HCT116 (cell line): ENCODE measurements around the gene SLC45A2. TPM values are rescaled to one million over a fixed set of nuclear protein-coding genes. Genes with fewer than 3 reads are reported as not detected.
A peak's percentile ranks its signal among the peaks of the same experiment; 100 is the strongest.

Experiments used
- ATAC-seq: fragments of 200-7000 bp; cut with Tn5 transposase; 2 replicates; pipeline ENCODE4 v1.9.1; 2020; ENCODE audit warnings: mild to moderate bottlenecking, moderate library complexity
- BruUV-seq: library from RNA; stranded (reverse); fragments of 400-500 nt; replicated peaks from 2 replicates; lab custom pipeline; 2021; lab: Mats Ljungman, UMichigan
- CTCF ChIA-PET: fragments of 300-600 bp; sonication (Branson Sonifier 250); formaldehyde crosslinking; loops from one replicate; lab custom pipeline; 2021; ENCODE audit warnings: antibody characterized with exemption; lab: Charles Lee
- POLR2A ChIA-PET: fragments of 300-600, 350-600 bp; sonication (Branson Sonifier 250); formaldehyde crosslinking; loops from one replicate; lab custom pipeline; 2021; ENCODE audit warnings: antibody characterized with exemption; lab: Charles Lee
- RAD21 ChIA-PET, 2 experiments: fragments of 300-600 bp; sonication (Branson Sonifier 250); formaldehyde crosslinking; loops; one replicate each; lab custom pipeline; 2023; ENCODE audit warnings: low total read pairs in 2 of 2; ENCODE audit not compliant: uncharacterized antibody in 2 of 2, unreplicated experiment in 2 of 2, low non-redundant PET in 1 of 2; lab: Charles Lee
- DNase-seq: peaks from one replicate; pipeline ENCODE4 v3.0.0-alpha.2; 2010; ENCODE audit warnings: low read depth, low spot score
- H2AFZ ChIP-seq: fragments of 200-600 bp; shearing (Covaris generic), sonication (generic); 2 replicates; pipeline ENCODE4 v1.6.1; 2017; ENCODE audit warnings: low read depth, mixed run types, mixed read lengths, antibody characterized with exemption, low read length; ENCODE audit not compliant: poor library complexity, severe bottlenecking
- H3K27ac ChIP-seq: 2 replicates; pipeline ENCODE4 v1.5.1; 2012; ENCODE audit warnings: low read depth, low read length
- H3K27me3 ChIP-seq: fragments of 200-600 bp; sonication (generic); 2 replicates; pipeline ENCODE4 v1.6.1; 2016; ENCODE audit warnings: mixed run types, low read length, mixed read lengths; ENCODE audit not compliant: insufficient read depth
- H3K36me3 ChIP-seq, 2 experiments: fragments of 200-500 bp in 1 of 2; fragments of 200-600 bp in 1 of 2; sonication (Bioruptor generic) in 1 of 2; sonication (generic) in 1 of 2; 2 replicates each; pipeline versions ENCODE4 v1.5.1 to v1.6.1; 2014 to 2016; ENCODE audit warnings: low read length in 2 of 2, inconsistent platforms in 1 of 2, mixed read lengths in 1 of 2, mixed run types in 1 of 2; ENCODE audit not compliant: insufficient read depth in 2 of 2, control insufficient read depth in 1 of 2
- H3K4me1 ChIP-seq, 2 experiments: fragments of 200-600 bp in 1 of 2; sonication (generic) in 1 of 2; 2 replicates each; pipeline versions ENCODE4 v1.5.1 to v1.6.1; 2012 to 2017; ENCODE audit warnings: low read length in 2 of 2, inconsistent platforms in 1 of 2, mild to moderate bottlenecking in 1 of 2, mixed read lengths in 1 of 2, mixed run types in 1 of 2, moderate library complexity in 1 of 2; ENCODE audit not compliant: insufficient read depth in 2 of 2, control insufficient read depth in 1 of 2
- H3K4me2 ChIP-seq: fragments of 200-600 bp; sonication (generic); 2 replicates; pipeline ENCODE4 v1.6.1; 2017; ENCODE audit warnings: mixed run types, low read length, mixed read lengths
- H3K4me3 ChIP-seq, 2 experiments: fragments of 200-600 bp in 1 of 2; sonication (generic) in 1 of 2; replicated peaks in 1 of 2; 2 replicates each; pipeline ENCODE4 v1.5.1; 2011 to 2016; ENCODE audit warnings: low read length in 2 of 2, control low read depth in 1 of 2, low read depth in 1 of 2, mild to moderate bottlenecking in 1 of 2, mixed read lengths in 1 of 2, mixed run types in 1 of 2
- H3K79me2 ChIP-seq: fragments of 200-600 bp; sonication (generic); 2 replicates; pipeline ENCODE4 v1.6.1; 2017; ENCODE audit warnings: mild to moderate bottlenecking, mixed run types, low read length, moderate library complexity, mixed read lengths; ENCODE audit not compliant: insufficient read depth
- H3K9ac ChIP-seq: fragments of 200-600 bp; sonication (generic); 2 replicates; pipeline ENCODE4 v1.6.1; 2016; ENCODE audit warnings: low read length, mixed read lengths
- H3K9me2 ChIP-seq: fragments of 200-600 bp; sonication (generic), shearing (Covaris generic); 2 replicates; pipeline ENCODE4 v1.6.1; 2017; ENCODE audit warnings: mixed run types, mild to moderate bottlenecking, moderate library complexity; ENCODE audit not compliant: insufficient read depth
- H3K9me3 ChIP-seq, 2 experiments: fragments of 200-500 bp in 1 of 2; fragments of 200-600 bp in 1 of 2; sonication (Bioruptor generic) in 1 of 2; sonication (generic) in 1 of 2; 2 replicates each; pipeline ENCODE4 v1.6.1; 2014 to 2017; ENCODE audit warnings: low read length in 2 of 2, mixed read lengths in 2 of 2, inconsistent platforms in 1 of 2, low read depth in 1 of 2, mild to moderate bottlenecking in 1 of 2, mixed run types in 1 of 2, moderate library complexity in 1 of 2; ENCODE audit not compliant: control insufficient read depth in 1 of 2, insufficient read depth in 1 of 2
- H4K20me1 ChIP-seq: fragments of 200-600 bp; sonication (generic), shearing (Covaris generic); 2 replicates; pipeline ENCODE4 v1.6.1; 2017; ENCODE audit warnings: mixed run types, mild to moderate bottlenecking, moderate library complexity; ENCODE audit not compliant: insufficient read depth
- ELF1 ChIP-seq: IDR thresholded peaks from 2 replicates; pipeline ENCODE4 v1.6.1; 2012; ENCODE audit warnings: low read depth, borderline replicate concordance
- EZH2 ChIP-seq: fragments of 200-600 bp; sonication (generic); IDR thresholded peaks from 2 replicates; pipeline ENCODE4 v1.6.1; 2017; ENCODE audit warnings: antibody characterized with exemption, mixed run types
- FOSL1 ChIP-seq: IDR thresholded peaks from 2 replicates; pipeline ENCODE4 v1.6.1; 2012; ENCODE audit warnings: low read depth
- JUND ChIP-seq: IDR thresholded peaks from 2 replicates; pipeline ENCODE4 v1.6.1; 2012
- MAX ChIP-seq: IDR thresholded peaks from 2 replicates; pipeline ENCODE4 v1.6.1; 2012
- POLR2A ChIP-seq: IDR thresholded peaks from 2 replicates; pipeline ENCODE4 v1.7.0; 2011; ENCODE audit warnings: borderline replicate concordance; ENCODE audit not compliant: insufficient read depth, insufficient read length; ENCODE audit errors: extremely low read depth
- REST ChIP-seq: IDR thresholded peaks from 2 replicates; pipeline ENCODE4 v1.6.1; 2012; ENCODE audit warnings: low read depth
- SP1 ChIP-seq: IDR thresholded peaks from 2 replicates; pipeline ENCODE4 v1.6.1; 2012; ENCODE audit warnings: low read depth
- ZBTB33 ChIP-seq: IDR thresholded peaks from 2 replicates; pipeline ENCODE4 v1.6.1; 2011; ENCODE audit warnings: mild to moderate bottlenecking, low read length, moderate library complexity; ENCODE audit not compliant: insufficient replicate concordance; ENCODE audit errors: extremely low read depth
- ZFX ChIP-seq: fragments of 450-650 bp; IDR thresholded peaks from 2 replicates; pipeline ENCODE4 v1.6.1; 2017
- intact Hi-C: fragments of 100-400 bp; cut with micrococcal nuclease; formaldehyde crosslinking; loops from 2 replicates; pipeline ENCODE4 v1.10.0; 2022
- total RNA-seq: library from RNA; stranded (reverse); gene quantifications from one replicate; pipeline ENCODE4 v1.2.1, GENCODE V29; 2021; ENCODE audit not compliant: unreplicated experiment

Gene SLC45A2
- total RNA-seq, 1 experiment from 2014 or later, result not detected

GRCh38 chr5:33936004-33936380 lies 48.5 kb downstream of the SLC45A2 start:
- Histone ChIP-seq H3K4me3 (no peak overlapping the region), H3K9me3 (no peaks in the 10 kb centered on the region), H4K20me1 (no peaks in the 10 kb centered on the region), H3K9ac (no peak overlapping the region), H3K27ac (no peak overlapping the region), H2AFZ (no peak overlapping the region), H3K36me3 (no peaks in the 10 kb centered on the region), H3K4me2 (no peak overlapping the region), H3K9me2 (no peaks in the 10 kb centered on the region)
- intact Hi-C loops, result no loop called here
- no peak for DNase-seq
- no peak for ATAC-seq
- ChIA-PET POLR2A (no interaction called here), RAD21 (no interaction called here), CTCF (interaction anchor here (2.0 to 2.9 kb wide), 2 partner anchors 10 to 501 kb away, joined by 7 to 30 read pairs; no protein-coding TSS in a partner anchor)
- BruUV-seq, result no TSS peak
- TF ChIP-seq EZH2 (no peak), ZFX (no peak), SP1 (no peak), ELF1 (no peak), REST (peak; percentile 19; the same call in 1 of the 2 replicates)
- TF ChIP-seq, all 23 proteins: peak for 1
- H3K4me1 ChIP-seq, result no peaks in the 10 kb centered on the region
- no peaks in the 10 kb centered on the region for H3K79me2 ChIP-seq
- peaks cover 34% of the 10 kb centered on the region for H3K27me3 ChIP-seq

GRCh38 chr5:33934176-33934575 lies 50.3 kb downstream of the SLC45A2 start:
- RAD21 ChIA-PET, result no interaction called here
- no peak overlapping the region for H3K9ac ChIP-seq
- TF ChIP-seq JUND (no peak), ZBTB33 (no peak), REST (no peak), MAX (no peak), POLR2A (no peak), FOSL1 (no peak)
- TF ChIP-seq, all 23 proteins: peak for 0
- H3K9me2 ChIP-seq, result no peaks in the 10 kb centered on the region
- H4K20me1 ChIP-seq, result no peaks in the 10 kb centered on the region
- no peak overlapping the region for H3K4me2 ChIP-seq
- ChIA-PET POLR2A (interaction anchor here (1.2 kb wide), 1 partner anchor 345 kb away, joined by 3 read pairs; no protein-coding TSS in a partner anchor), CTCF (interaction anchor here (1.2 to 2.9 kb wide), 6 partner anchors 8 to 499 kb away, joined by 3 to 30 read pairs (median 7); no protein-coding TSS in a partner anchor)
- H3K79me2 ChIP-seq, result no peaks in the 10 kb centered on the region
- no TSS peak for BruUV-seq
- H3K4me1 ChIP-seq, result no peaks in the 10 kb centered on the region
- H3K36me3 ChIP-seq, result no peaks in the 10 kb centered on the region
- no peak overlapping the region for H3K27ac ChIP-seq
- peaks cover 31% of the 10 kb centered on the region for H3K27me3 ChIP-seq
- intact Hi-C loops, result loop anchor here (1.0 kb wide), 2 partner anchors 464 to 498 kb away; no protein-coding TSS in a partner anchor
- no peak overlapping the region for H3K4me3 ChIP-seq
- DNase-seq (no peak), ATAC-seq (no peak)
- no peaks in the 10 kb centered on the region for H3K9me3 ChIP-seq
- no peak overlapping the region for H2AFZ ChIP-seq
